ENCODE data around the gene LILRA6.
A peak's percentile ranks its signal among the peaks of the same experiment; 100 is the strongest.

LILRA6 gene

DNA sequence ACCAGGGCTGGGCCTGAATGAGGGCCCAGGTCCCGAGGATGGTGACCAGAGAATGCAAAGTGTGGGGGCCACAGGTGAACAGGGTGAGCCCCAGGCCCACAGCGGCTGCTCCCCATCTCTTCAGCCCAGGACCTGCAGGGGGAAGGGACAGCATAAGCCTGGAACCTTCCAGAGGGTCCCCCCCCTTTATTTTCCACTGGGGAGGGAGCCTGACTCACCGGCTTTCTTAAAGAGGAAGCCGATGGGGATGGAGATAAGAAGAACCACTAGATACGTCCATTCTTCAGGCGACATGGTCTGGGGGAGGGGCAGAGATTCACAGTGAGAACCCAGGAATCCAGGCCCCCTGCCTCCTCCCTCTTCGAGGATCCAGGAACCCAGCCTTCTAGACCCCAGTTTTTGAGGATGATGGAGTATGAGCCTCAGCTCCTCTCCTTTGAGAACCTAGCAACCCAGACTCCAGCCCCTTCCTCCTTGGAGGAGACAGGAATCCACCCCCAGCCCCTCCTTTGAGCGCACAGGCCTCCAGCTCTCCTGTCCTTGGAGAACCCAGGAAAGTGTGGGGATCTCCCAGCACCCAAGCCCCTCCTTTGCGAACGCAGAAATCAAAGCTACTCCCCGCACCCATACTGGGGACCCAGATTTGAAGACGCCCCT, 54.2 kb downstream of the LILRA6 start:
- peak in 1 of 2 experiments; percentile 60 for DNase-seq (ENCODE audit: low read depth in 2 of 2)

DNA sequence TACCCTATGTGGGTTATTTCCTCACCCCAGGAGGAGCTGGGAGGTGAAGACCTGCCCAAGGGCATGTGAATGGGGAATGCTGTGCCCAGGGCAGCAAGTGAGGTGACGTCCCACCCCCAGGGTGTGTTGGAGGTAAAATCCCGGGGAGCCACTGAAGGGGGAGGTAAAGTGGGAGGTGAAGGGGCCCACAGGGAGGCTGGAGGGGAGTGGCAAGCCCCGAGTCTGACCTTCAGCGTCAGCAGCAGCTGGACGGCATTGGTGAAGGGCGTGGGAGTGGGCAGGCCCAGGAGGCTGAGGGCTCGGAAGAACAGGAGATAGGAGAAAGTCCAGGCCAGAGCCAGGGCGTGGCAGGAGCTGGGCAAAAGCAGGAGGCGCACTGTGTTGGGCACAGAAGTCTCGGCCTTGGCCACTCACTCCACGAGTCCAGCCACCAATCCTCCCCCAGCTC, 55.6 kb downstream of the LILRA6 start:
- DNase-seq (ENCODE audit: low read depth in 2 of 2) = no peak
